MM.1S (cell line): ENCODE data around the gene CAPZA2.

Experiments used
- CTCF ChIP-seq: fragments of 300-600 bp; sonication (generic); IDR thresholded peaks from 2 replicates; pipeline ENCODE4 v1.5.1; 2016; ENCODE audit warnings: antibody characterized with exemption, low read length, mixed read lengths
- EZH2 ChIP-seq: fragments of 300-600 bp; sonication (generic); optimal IDR thresholded peaks from 2 replicates; pipeline ENCODE3; 2017; ENCODE audit warnings: low read depth, mild to moderate bottlenecking, antibody characterized with exemption, low read length, mixed read lengths
- EZH2phosphoT487 ChIP-seq: fragments of 300-600 bp; sonication (generic); IDR thresholded peaks from 2 replicates; pipeline ENCODE4 v1.6.1; 2018; ENCODE audit warnings: antibody characterized with exemption, low read length

DNA sequence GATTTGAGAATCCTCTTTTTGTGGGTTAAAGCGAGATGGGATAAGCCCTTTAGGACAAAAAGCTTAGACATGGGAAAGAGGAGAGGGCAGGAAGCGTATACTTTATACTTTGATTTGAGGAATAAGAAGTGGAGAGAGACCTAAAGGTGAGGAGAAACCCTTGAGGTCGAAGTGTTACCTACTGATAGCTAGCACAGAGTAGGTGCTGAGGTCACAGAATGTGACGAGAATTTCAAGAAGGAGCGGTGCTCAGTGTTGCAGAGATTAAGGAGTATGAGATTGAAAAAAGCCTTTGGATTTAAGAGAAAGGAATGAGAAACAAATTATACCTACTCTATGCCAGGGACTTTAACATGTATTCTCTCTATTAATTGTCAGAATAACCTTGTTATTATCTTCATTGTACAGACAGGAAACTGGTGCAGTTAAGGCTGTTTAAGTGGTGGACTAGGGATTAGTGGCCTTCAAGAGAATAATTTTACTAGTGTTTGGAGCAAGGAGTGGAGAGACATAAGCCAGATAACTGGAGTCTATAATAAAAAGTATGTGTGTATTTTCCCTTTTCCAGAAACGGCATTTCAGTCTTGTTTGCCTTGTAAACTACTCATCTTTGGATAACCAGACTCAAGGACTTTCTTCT lies 8.8 kb downstream of the CAPZA2 start:
- TF ChIP-seq CTCF (no peak), EZH2 (no peak), EZH2phosphoT487 (no peak)
